Activated CD8-positive, alpha-beta memory T cell treated with anti-CD3 and anti-CD28 coated beads for 36 hours (primary cell): Measurements from ENCODE around the gene CHRNE. TPM values are rescaled to one million over a fixed set of nuclear protein-coding genes. Genes with fewer than 3 reads are reported as not detected.

Experiments
- CTCF ChIA-PET: fragments of 350-600 bp; sonication (Branson Sonifier 250); formaldehyde crosslinking; loops from one replicate; lab custom pipeline; 2021; ENCODE audit warnings: antibody characterized with exemption; lab: Charles Lee
- POLR2A ChIA-PET: fragments of 350-600 bp; sonication (Branson Sonifier 250); formaldehyde crosslinking; loops from one replicate; lab custom pipeline; 2021; ENCODE audit warnings: antibody characterized with exemption; lab: Charles Lee
- total RNA-seq, 2 experiments: library from RNA; stranded (reverse); gene quantifications; one replicate each; pipeline ENCODE4 v1.2.3, GENCODE V29; 2021

The CHRNE gene
- total RNA-seq, 2 experiments from 2014 or later: 0.38 to 0.42 TPM

DNA sequence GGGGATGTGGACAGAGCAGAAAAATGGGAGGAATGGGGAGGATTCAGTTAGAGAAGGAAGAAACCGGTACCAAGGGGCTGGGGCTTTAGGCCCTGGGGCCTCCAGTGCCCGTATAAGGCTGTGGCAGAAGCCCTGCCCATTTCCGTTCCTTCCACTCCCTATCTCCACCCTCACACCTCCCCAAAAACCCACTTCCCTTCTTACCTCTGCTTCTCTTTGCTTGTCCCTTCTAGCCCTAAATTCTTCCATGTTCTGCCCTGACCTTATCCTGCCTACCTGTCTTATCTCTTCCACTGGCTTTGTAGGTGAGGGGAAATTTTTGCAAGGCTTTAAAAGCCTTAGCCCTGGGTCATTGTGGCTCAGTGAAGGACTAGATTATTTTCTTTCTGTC lies 41.3 kb upstream of the CHRNE start:
- ChIA-PET CTCF (interaction anchor here (0.9 kb wide), 1 partner anchor 25 kb away, joined by 3 read pairs; no protein-coding TSS in a partner anchor), POLR2A (interaction anchor here (13.5 kb wide), 1 partner anchor 24 kb away, joined by 214 read pairs; the partner anchor contains the start of gene SPAG7)

DNA sequence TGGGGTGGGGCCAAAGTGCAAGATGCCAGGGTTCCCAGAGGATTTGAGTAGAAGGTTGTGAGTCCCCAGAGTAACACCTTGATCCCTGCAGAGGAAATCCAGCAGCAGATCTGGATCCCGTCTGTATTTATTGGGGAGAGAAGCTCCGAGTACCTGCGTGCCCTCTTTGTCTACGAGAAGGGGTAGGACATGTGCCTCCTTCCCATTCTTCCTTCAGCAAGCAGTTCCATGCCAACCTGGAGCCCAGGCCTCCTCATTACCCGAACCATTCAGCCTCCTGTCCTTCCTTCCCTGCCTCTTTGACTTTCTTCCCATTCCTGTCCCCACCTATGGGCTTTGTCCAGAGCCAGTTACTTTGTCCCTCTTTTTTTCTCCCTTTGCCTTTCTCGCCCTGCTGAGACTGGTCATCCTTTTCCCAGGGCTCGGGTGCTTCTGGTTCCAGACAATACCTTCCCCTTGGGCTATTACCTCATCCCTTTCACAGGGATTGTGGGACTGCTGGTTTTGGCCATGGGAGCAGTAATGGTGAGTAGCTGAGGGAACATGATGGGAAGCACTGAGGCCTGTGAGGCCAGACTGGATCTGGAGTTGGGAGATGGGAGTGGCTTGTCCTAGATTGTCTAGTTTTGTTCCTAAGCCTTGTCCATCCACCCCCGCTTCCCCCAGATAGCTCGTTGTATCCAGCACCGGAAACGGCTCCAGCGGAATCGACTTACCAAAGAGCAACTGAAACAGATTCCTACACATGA lies 40.0 kb upstream of the CHRNE start:
- POLR2A ChIA-PET: interaction anchor here (13.5 kb wide), 1 partner anchor 26 kb away, joined by 214 read pairs; the partner anchor contains the start of gene SPAG7
- CTCF ChIA-PET: interaction anchor here (0.8 kb wide), 1 partner anchor 34 kb away, joined by 3 read pairs; no protein-coding TSS in a partner anchor

DNA sequence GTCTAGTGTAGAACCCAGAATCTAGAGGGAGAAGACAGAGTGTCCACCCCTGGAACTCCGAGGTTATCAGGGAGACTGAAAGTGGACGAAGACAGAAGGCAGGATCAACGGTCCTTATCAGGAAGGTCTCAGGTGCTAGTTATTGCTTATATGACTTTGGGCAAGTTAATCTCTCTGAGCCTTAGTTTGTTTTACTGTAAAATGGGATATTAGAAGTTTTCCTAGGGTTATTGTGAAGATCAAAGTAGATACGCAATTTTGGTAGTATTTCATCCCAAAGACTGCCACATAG lies 38.4 kb upstream of the CHRNE start:
- POLR2A ChIA-PET: no interaction called here
- CTCF ChIA-PET: interaction anchor here (1.7 to 3.4 kb wide), 3 partner anchors 9 to 38 kb away, joined by 4 to 14 read pairs (median 12); partner anchors contain the start of genes CHRNE, ENO3 and SPAG7

DNA sequence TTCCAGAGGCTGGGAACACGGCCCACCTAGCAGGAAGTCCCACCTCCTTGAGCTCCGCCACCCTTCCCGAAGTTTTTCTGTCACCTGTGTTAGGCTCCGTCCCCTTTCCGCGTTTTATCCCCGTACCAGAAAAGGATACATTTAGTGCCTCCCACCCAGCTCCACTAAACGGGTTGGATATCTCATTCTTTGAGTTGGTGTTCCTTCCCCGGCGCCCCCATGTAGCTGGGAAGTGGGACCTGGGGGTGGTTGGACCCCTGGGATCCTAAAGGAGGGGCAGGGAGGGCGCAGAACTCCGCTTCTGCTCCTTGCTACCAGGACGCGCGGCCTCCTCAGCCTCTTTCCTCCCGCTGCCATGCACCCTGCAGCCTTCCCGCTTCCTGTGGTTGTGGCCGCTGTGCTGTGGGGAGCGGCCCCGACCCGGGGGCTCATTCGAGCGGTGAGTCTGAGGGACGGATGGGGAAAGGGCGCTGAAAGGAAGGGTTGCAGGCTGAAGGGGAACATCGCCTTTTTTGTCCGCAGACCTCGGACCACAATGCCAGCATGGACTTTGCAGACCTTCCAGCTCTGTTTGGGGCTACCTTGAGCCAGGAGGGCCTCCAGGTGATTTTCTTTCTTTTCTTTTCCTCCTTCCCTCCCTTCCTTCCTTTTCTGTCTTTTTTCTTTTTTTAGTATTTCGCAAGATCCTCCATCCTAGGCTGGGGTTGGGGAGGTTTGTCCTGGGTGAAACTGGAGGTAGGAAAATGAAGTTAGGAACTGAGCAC lies 37.8 kb upstream of the CHRNE start:
- POLR2A ChIA-PET: interaction anchor here (1.1 to 2.8 kb wide), 5 partner anchors 8 to 57 kb away, joined by 4 to 33 read pairs (median 6); partner anchors contain the start of genes C17orf107, KIF1C, PFN1 and SPAG7
- CTCF ChIA-PET: interaction anchor here (0.9 to 3.4 kb wide), 8 partner anchors 8 to 45 kb away, joined by 3 to 14 read pairs (median 4); partner anchors contain the start of genes C17orf107, CHRNE, ENO3 and PFN1

DNA sequence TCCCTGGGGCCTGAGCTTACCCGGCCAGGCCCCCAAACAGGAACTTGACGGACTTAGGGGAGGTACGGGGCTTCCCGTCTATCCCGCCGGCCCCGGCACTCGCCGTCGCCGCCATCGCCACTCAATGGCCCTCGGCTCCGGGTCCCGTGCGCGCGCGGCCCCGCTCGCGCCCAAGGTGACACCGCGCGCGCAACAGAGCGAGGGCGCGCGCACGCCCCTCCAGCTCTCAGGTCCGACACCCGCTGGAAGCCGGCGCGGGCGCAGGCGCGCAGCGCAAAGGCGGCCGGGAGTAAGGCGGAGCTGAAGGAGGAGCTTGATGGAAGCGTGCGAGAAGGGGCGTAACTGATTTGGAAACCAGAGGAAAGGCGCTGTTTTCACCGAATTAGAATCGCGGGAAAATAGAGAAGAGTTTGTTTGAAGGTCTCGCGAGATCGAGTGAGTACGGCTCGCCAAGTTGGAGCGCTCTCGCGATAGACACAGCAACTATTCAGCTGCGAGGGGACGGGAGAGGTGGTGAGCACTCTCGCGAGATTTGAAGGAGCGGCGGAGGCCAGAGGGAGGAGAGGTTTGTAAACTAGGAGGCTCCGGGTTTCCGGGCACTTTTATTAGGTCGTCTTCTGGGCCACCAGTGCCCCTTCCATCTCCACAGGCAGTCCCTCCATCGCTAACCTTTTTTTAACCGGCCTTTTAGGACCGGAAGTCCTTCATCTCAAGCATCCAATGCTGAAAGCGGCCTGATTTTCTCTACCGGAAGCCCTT lies 37.1 kb upstream of the CHRNE start, which contains the start of the genes RNF167 and SLC25A11:
Gene RNF167, plus strand, starts transcription at position 473 of the 759 bp plus-strand sequence. CDS start 642 bp downstream, outside the sequence.
Gene SLC25A11, minus strand, starts transcription at position 251 of the 759 bp plus-strand sequence. Its CDS starts 136 bp downstream, at position 115.
- CTCF ChIA-PET: interaction anchor here (0.9 to 3.4 kb wide), 8 partner anchors 9 to 46 kb away, joined by 3 to 14 read pairs (median 4); partner anchors contain the start of genes C17orf107, CHRNE, ENO3 and PFN1

DNA sequence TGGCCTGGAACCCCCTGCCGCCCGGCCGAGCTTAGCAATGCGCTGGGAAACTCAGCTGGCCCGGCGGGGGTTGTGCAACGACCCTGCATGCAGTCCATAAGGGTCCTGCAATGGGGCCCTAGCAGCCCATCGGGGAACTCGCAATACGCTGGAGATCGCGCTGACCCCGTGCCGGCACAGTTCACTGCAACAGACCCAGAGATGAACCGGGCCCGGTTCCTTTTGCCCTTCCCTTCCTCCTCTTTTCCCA lies 36.6 kb upstream of the CHRNE start:
- POLR2A ChIA-PET: interaction anchor here (0.6 to 2.8 kb wide), 8 partner anchors 10 to 600 kb away, joined by 3 to 33 read pairs (median 4); partner anchors contain the start of genes C17orf107, PFN1 and SPAG7
- CTCF ChIA-PET: interaction anchor here (1.0 to 3.4 kb wide), 6 partner anchors 9 to 46 kb away, joined by 3 to 14 read pairs (median 5); partner anchors contain the start of genes C17orf107, CHRNE, PFN1 and SPAG7

More for the DNA sequence above, 37.1 kb upstream of the CHRNE start, which contains the start of the genes RNF167 and SLC25A11:
- POLR2A ChIA-PET: interaction anchor here (0.6 to 2.8 kb wide), 7 partner anchors 9 to 600 kb away, joined by 3 to 33 read pairs (median 4); partner anchors contain the start of genes C17orf107, KIF1C, PFN1 and SPAG7

DNA sequence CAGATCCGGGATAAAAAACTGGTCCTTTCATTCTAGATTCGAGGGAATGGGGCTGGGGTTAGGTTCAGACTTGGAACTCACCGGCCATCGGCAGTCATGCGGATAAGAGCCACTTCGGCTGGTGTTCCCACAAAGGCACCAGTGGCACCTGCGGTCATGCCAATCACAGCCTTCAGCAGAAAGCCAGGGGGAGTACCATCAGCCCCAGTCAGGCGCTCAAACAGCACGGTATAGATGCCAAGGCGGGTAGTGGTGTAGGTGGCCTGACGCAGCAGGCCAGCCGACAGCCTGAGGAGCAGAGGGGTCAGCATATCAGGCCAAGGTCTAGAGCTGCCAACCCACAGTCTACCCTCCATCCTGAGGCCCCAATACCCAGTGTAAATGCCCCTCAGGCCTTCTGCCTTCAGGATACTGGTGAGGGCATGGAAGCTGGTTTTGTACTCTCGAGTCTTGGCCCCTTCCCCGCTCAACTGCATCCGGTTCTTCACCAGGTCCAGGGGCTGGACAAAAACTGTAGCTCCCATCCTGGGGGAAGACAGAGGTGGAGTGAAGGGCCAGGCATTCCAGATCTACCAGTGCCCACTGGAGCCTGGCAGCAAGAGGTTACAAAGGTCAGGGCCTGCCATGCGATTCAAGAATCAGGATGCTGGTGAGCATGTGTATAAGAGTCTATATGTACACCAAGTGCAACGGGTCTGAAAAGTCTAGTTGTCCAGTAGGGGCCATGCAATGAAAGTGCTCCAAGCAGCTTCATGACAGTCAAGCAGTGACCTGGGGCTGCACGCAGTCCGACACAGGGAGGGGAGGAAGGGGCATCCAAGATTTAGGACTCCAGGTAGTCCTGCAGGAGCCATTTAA lies 36.0 kb upstream of the CHRNE start:
- ChIA-PET POLR2A (interaction anchor here (0.6 to 2.8 kb wide), 6 partner anchors 10 to 56 kb away, joined by 3 to 33 read pairs (median 5); partner anchors contain the start of genes C17orf107, PFN1 and SPAG7), CTCF (interaction anchor here (1.0 to 3.4 kb wide), 4 partner anchors 29 to 40 kb away, joined by 4 to 14 read pairs (median 8); partner anchors contain the start of genes C17orf107, CHRNE and SPAG7)

DNA sequence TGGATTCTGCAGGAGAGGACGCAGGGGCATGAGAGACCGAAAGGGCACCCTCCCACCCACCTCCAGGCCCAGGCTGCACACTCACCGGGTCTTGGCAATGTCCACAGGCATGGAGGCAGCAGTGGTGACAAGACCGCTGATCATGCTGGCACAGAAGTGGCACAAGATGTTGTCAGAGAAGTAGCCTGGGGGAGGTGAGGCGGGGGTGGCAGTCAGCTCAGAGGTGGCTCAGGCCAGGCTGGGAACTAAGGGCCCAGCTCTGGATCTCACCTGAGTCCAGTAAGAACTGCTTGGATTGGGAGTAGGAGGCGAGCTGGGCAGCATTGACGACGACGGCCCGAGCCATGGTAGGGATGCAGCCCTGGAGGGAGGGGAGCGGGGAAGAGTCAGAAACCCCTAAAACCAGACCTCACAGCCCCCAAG lies 35.2 kb upstream of the CHRNE start:
- CTCF ChIA-PET: interaction anchor here (3.4 kb wide), 1 partner anchor 35 kb away, joined by 12 read pairs; the partner anchor contains the start of gene CHRNE
- POLR2A ChIA-PET: no interaction called here

DNA sequence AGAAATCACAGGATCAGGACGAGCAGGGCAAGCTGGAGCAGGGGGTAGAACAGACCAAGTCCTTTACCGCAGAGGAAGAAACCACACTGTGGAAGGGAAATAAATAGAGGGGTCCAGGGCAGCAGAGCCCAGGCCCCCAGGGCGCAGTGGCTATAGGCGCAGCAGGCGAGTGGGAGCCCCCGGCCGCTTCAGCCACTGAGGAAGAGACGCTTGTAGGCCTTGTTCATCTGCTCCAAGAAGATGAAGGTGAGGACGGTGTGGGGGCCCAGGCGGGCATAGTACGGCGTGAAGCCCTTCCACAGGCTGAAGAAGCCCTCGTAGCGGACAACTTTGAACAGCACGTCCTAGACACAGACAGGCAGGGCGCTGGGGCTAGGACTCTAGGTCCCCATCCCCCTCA lies 34.7 kb upstream of the CHRNE start:
- ChIA-PET POLR2A (no interaction called here), CTCF (no interaction called here)

DNA sequence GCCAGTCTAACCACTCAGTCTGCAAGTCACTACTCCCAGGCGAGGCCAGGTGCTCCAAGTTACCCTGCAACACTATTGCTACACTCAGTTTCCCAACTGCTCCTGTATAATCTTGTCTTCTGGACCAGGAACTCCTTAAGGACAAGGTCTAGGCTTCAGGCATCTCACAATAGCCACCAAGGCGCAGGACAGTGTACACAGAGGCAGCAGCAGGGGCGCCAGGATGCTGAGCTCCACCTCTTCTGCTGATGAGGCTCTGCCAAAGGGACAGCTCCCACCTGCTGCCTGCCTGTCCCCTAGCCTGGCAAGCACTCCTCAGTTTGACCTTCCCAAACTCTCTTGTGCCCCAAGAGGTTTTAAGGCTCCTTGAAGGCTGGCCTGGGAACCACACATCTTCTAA lies 33.5 kb upstream of the CHRNE start:
- POLR2A ChIA-PET: no interaction called here
- CTCF ChIA-PET: interaction anchor here (0.8 kb wide), 1 partner anchor 444 kb away, joined by 3 read pairs; no protein-coding TSS in a partner anchor

DNA sequence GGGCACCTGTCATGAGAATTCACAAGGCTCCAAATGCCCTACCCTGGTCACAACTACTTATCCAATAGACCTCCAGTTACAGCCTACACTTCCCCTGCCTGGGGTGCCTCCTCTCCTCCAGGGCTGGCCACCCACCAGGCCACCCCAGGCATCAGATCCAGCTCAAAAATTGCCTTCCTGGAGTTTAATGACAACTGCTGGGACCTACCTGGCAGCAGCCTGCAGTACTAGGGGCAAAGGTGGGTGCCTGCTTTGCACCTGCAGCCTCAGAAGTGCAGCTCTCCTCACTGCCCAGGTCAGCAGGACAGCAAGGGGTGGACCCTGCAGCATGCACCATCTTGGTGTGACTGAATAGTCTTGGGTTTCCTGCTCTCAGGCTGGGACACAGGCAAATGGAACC lies 32.8 kb upstream of the CHRNE start:
- CTCF ChIA-PET: no interaction called here

DNA sequence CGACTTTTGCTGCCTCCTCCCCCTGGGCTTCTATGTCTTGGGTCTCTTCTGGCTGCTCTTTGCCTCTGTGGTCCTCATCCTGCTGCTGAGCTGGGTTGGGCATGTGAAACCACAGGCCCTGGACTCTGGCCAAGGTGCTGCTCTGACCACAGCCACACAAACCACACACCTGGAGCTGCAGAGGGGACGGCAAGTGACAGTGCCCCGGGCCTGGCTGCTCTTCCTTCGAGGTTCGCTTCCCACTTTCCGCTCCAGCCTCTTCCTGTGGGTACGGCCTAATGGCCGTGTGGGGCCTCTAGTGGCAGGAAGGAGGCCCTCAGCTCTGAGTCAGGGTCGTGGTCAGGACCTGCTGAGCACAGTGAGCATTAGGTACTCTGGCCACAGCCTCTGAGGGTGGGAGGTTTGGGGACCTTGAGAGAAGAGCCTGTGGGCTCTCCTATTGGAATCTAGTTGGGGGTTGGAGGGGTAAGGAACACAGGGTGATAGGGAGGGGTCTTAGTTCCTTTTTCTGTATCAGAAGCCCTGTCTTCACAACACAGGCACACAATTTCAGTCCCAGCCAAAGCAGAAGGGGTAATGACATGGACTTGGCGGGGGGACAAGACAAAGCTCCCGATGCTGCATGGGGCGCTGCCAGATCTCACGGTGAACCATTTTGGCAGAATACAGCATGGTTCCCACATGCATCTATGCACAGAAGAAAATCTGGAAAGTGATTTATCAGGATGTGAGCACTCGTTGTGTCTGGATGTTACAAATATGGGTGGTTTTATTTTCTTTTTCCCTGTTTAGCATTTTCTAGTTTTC lies 31.5 kb upstream of the CHRNE start:
- ChIA-PET CTCF (interaction anchor here (0.6 kb wide), 1 partner anchor 12 kb away, joined by 3 read pairs; no protein-coding TSS in a partner anchor), POLR2A (interaction anchor here (0.6 kb wide), 1 partner anchor 1728 kb away, joined by 4 read pairs; no protein-coding TSS in a partner anchor)

More for the DNA sequence above, 32.8 kb upstream of the CHRNE start:
- POLR2A ChIA-PET: no interaction called here

DNA sequence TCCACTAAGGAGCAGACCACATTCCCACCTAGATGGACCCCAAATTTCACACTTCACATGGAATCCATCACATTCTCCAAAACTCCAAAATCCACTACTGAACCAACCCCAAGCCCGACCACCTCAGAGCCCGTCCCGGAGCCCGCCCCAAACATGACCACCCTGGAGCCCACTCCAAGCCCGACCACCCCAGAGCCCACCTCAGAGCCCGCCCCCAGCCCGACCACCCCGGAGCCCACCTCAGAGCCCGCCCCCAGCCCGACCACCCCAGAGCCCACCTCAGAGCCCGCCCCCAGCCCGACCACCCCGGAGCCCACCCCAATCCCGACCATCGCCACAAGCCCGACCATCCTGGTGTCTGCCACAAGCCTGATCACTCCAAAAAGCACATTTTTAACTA lies 30.7 kb upstream of the CHRNE start:
- ChIA-PET POLR2A (no interaction called here), CTCF (no interaction called here)

DNA sequence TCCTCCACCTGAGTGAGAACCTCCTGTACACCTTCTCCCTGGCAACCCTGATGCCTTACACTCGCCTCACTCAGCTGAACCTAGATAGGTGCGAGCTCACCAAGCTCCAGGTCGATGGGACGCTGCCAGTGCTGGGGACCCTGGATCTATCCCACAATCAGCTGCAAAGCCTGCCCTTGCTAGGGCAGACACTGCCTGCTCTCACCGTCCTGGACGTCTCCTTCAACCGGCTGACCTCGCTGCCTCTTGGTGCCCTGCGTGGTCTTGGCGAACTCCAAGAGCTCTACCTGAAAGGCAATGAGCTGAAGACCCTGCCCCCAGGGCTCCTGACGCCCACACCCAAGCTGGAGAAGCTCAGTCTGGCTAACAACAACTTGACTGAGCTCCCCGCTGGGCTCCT lies 29.9 kb upstream of the CHRNE start:
- ChIA-PET CTCF (no interaction called here), POLR2A (interaction anchor here (0.5 to 0.9 kb wide), 3 partner anchors 9 to 131 kb away, joined by 3 to 5 read pairs (median 3); partner anchors contain the start of genes C17orf114 and SPAG7)

DNA sequence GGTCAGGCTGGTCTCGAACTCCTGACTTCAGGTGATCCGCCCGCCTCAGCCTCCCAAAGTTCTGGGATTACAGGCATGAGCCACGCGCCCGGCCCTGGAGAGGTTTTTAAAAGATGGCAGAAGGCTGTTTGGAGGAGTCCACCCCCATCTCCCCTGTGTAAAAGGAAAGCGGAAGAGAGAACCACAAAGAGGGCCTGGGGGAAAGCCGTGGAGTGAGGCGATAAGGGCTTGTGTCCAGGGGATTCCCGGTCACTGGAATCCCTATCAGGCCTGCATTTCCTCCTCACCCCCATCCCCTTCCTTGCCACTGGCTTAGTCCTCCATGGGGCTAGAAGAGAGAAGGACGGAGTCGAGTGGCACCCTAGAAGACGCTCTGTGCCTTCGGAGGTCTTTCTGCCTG lies 29.1 kb upstream of the CHRNE start, which contains the start of gene GP1BA:
Gene GP1BA, plus strand, starts transcription at position 315 of the 400 bp plus-strand sequence. CDS start 328 bp downstream, outside the sequence.
- POLR2A ChIA-PET: interaction anchor here (0.6 kb wide), 1 partner anchor 264 kb away, joined by 3 read pairs; no protein-coding TSS in a partner anchor
- CTCF ChIA-PET: no interaction called here

DNA sequence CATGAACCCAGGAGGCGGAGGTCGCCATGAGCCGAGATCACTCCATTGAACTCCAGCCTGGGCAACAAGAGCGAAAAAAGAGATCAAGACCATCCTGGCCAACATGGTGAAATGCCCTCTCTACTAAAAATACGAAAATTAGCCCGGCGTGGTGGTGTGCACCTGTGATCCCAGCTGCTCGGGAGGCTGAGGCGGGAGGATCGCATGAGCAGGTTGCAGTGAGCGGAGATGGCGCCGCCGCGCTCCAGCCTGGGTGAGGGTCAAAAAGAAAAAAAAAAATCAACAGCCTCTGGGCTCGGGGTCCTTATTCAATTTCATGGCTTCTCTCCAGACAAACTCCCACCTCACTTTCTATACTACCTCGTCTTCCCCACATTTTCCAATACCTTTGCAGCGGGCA lies 26.0 kb upstream of the CHRNE start:
- POLR2A ChIA-PET: interaction anchor here (0.5 kb wide), 1 partner anchor 36 kb away, joined by 10 read pairs; no protein-coding TSS in a partner anchor
- CTCF ChIA-PET: no interaction called here
